ENCODE data around the gene NAB1. TPM values are rescaled to one million over a fixed set of nuclear protein-coding genes. Genes with fewer than 3 reads are reported as not detected.

The NAB1 gene
- total RNA-seq, 4 donors from 2014 or later, result 59.2 to 132 (median 78.2) TPM

DNA sequence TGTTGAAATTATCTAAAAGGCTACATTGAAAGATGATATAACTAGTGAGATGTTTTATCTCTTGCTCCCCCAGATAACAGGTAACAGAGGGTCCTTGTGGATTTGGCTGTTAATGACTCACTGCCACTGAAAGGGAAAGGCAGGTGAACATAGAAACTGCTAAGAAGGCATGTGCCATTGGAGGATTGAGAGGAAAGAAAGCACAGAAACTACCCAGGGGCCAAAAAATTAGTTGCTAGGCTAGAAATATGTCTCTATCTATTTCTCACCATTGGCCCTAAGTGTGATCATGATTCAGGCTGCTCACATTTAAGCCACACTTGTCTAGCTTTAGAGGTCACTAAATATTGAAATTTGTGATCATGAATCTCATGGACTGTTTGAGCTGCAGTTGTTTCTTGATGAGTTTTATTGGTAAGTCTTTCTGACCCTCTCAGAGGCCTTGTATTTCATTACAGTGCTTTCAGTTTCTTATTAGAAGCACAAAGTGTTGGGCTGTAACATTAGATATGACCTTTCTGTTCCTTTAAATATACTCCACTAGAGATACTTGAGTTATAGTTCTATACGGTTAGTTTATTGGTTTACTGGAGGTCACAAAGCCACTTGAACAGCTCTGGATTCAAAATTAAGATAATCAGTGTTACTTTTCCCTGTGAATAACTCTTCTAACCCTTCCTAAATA lies 26.2 kb downstream of the NAB1 start:
- Histone ChIP-seq H3K4me1 (no peaks in the 10 kb centered on the region), H3K9me3 (no peaks in the 10 kb centered on the region), H3K36me3 (no peaks in the 10 kb centered on the region), H3K27me3 (no peaks in the 10 kb centered on the region), H3K27ac (no peak overlapping the region), H3K4me3 (no peak overlapping the region)
- TF ChIP-seq, protein P1, sequence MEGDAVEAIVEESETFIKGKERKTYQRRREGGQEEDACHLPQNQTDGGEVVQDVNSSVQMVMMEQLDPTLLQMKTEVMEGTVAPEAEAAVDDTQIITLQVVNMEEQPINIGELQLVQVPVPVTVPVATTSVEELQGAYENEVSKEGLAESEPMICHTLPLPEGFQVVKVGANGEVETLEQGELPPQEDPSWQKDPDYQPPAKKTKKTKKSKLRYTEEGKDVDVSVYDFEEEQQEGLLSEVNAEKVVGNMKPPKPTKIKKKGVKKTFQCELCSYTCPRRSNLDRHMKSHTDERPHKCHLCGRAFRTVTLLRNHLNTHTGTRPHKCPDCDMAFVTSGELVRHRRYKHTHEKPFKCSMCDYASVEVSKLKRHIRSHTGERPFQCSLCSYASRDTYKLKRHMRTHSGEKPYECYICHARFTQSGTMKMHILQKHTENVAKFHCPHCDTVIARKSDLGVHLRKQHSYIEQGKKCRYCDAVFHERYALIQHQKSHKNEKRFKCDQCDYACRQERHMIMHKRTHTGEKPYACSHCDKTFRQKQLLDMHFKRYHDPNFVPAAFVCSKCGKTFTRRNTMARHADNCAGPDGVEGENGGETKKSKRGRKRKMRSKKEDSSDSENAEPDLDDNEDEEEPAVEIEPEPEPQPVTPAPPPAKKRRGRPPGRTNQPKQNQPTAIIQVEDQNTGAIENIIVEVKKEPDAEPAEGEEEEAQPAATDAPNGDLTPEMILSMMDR (IDR thresholded peaks at IDR 0.05), result no peak
- TF ChIP-seq POLR2A (IDR thresholded peaks at IDR 0.05), result no peak
- intact Hi-C loops (cut with DNase I; ENCODE audit: low total_unique reads), result no loop called here
- no peak for DNase-seq

DNA sequence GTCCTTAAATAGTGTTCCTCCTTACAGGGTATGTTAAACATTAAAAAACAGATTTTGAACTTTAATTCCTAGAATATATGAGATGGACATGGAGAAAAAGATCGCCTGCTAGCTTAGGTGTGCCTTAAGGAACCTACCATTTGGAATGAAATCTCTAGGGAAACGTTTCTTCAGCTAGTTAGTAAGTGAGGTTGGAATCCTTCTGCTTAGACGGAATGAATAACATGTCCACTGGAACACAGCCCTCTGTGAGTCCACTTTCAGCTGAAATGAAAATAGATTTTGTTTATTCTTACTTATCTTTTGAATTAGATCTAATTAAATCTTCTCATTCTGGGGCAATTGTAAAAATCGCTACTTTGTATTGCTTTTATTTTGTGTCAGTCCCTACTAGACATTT lies 28.4 kb downstream of the NAB1 start:
- Histone ChIP-seq H3K9me3 (no peaks in the 10 kb centered on the region), H3K36me3 (no peaks in the 10 kb centered on the region), H3K4me3 (no peak overlapping the region), H3K27ac (no peak overlapping the region), H3K27me3 (no peaks in the 10 kb centered on the region), H3K4me1 (no peaks in the 10 kb centered on the region)
- DNase-seq, result no peak
- intact Hi-C loops (cut with DNase I; ENCODE audit: low total_unique reads), result no loop called here
- TF ChIP-seq, protein P1 (IDR thresholded peaks at IDR 0.05), result no peak
- no peak for TF ChIP-seq POLR2A (IDR thresholded peaks at IDR 0.05)

DNA sequence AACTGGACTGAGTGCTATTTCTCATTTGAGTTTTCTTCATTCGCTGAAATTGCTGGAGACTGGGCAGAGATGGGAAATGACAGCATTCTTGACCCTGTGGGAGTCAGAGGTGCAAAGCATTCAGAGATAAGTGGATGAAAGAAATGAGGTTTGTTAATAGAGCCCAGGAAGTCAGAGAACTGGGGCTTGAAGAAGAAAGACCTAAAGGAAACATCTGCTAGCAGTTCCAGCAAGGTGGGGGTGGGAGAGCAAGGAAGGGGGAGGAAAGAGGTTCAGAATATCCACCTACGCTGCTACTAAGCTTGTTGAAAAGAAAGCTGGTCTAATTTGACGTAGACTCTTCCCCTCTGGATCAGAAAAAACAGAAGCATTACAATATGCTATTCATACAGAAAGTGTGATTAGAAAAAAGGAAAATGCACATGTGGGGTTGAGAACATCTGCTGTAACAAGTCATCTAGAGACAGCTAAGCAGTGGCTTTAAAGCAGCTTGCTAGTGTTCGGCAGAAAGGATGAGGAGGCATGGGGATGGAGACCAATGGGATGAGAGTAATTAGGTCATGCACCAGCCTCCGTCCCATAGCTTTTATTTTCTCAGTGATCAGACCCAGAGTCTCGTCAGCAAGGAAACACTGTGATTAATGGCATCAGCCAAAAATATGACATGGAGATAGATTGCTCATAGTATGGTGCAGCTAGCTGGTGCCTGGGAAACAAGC lies 29.7 kb downstream of the NAB1 start:
- TF ChIP-seq, protein P1 (IDR thresholded peaks at IDR 0.05), result no peak
- no peak for TF ChIP-seq POLR2A (IDR thresholded peaks at IDR 0.05)
- H3K36me3 ChIP-seq, result no peaks in the 10 kb centered on the region
- intact Hi-C loops (cut with DNase I; ENCODE audit: low total_unique reads), result no loop called here
- H3K4me3 ChIP-seq, result no peak overlapping the region
- H3K27me3 ChIP-seq, result no peaks in the 10 kb centered on the region
- peak overlapping the region in 1 of 2 donors; percentile 18 for H3K27ac ChIP-seq
- no peak for DNase-seq
- no peaks in the 10 kb centered on the region for H3K9me3 ChIP-seq
- H3K4me1 ChIP-seq, result no peaks in the 10 kb centered on the region

DNA sequence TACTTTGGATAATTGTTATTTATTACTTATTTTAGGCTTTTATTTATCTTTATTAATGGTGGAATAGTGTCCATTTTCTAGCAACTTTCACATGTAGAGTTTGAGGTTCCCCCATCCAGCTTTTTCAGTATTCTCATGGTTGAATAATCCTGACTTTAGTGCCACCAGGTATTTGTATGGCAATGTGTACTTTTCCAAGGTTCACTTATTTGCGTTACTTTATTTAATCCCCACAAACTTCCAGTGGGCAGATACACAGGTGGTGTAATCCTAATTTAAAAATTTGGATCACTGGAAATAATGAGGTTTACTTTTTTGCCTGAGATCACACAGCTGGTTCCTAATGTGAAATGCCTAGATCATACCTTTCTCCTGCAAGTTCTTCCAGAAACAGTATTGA lies 30.5 kb downstream of the NAB1 start:
- Histone ChIP-seq H3K4me3 (no peak overlapping the region), H3K36me3 (no peaks in the 10 kb centered on the region), H3K27ac (no peak overlapping the region), H3K9me3 (no peaks in the 10 kb centered on the region), H3K4me1 (no peaks in the 10 kb centered on the region), H3K27me3 (no peaks in the 10 kb centered on the region)
- intact Hi-C loops (cut with DNase I; ENCODE audit: low total_unique reads), result no loop called here
- TF ChIP-seq POLR2A (IDR thresholded peaks at IDR 0.05), result no peak
- TF ChIP-seq, protein P1 (IDR thresholded peaks at IDR 0.05), result no peak
- no peak for DNase-seq

DNA sequence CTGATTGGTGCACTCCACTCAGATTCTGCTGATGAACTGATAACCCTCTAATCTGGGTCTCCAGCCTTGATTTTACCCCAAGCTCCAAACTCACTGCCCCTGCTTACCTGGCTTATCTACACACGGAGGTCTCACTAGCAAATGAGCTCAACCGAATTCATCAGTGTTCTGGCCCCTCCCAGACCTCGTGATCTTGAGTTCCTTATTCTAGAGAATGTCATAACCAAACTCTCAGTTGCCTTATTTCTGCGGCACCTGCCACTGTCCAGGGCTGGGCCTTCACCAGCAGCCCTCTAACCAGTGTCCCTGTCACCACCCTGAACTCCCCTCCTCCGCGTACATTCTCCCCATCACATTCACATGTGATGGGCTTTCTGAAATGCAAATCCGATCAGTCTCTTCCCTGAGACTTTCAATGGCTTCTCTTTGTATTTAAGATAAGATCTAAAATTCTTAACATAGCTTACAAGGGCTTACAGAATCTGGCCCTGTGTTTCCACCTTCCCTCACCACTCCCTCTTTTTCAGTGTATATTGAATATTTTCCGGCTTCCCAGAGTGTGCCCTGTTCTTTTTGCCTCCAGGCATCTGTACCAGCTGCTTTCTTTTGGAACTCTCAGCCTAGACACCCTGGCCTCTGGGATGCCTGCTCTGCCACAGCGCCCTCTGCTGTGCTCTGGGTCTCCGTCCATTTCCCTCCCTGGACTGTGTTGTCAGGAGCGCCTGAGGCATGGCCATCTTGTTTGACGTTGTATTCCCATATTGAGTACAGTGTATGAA lies 31.1 kb downstream of the NAB1 start:
- TF ChIP-seq, protein P1 (IDR thresholded peaks at IDR 0.05), result peak in 3 of 4 experiments; percentile 22 to 42 (median 39)
- no peak for TF ChIP-seq POLR2A (IDR thresholded peaks at IDR 0.05)
- H3K4me3 ChIP-seq, result no peak overlapping the region
- intact Hi-C loops (cut with DNase I; ENCODE audit: low total_unique reads), result no loop called here
- no peaks in the 10 kb centered on the region for H3K36me3 ChIP-seq
- DNase-seq, result peak; percentile 19 to 22
- H3K9me3 ChIP-seq, result no peaks in the 10 kb centered on the region
- no peaks in the 10 kb centered on the region for H3K4me1 ChIP-seq
- H3K27me3 ChIP-seq, result no peaks in the 10 kb centered on the region
- H3K27ac ChIP-seq, result no peak overlapping the region
